Pulmonary artery endothelial cell (primary cell): ENCODE results near the gene TMEM150B. TPM values are rescaled to one million over a fixed set of nuclear protein-coding genes. Genes with fewer than 3 reads are reported as not detected.

Source experiments
- DNase-seq: peaks from one replicate; pipeline ENCODE4 v3.0.0-alpha.2; 2011; ENCODE audit warnings: low read depth, low spot score
- total RNA-seq: library from RNA; depleted of rRNA; stranded (reverse); fragments of >200 nt; gene quantifications from 2 replicates; pipeline ENCODE4 v1.2.3, GENCODE V29; 2014

Gene TMEM150B, protein sequence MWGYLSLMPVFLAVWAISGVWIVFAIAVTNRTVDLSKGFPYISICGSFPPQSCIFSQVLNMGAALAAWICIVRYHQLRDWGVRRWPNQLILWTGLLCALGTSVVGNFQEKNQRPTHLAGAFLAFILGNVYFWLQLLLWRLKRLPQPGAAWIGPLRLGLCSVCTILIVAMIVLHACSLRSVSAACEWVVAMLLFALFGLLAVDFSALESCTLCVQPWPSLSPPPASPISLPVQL
- not detected in 2 replicates for total RNA-seq

DNA sequence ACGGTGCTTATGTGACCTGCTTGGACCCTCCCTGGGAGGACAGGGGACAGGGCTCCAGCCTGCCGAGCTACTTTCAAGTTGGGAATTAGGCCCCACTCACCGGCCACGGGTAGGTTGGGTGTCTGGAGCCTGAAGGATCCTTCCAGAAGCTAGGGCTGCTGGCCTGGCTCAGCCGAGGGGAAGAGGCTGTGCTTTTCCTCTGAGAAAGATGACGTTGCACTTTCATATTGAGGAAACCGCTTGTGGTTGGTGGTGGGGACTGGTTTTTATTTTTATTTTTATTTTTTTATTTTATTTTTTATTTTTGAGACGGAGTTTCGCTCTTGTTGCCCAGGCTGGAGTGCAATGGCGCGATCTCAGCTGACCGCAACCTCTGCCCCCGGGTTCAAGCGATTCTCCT, at the start of gene TMEM150B:
Gene TMEM150B, minus strand, starts transcription at position 170 of the 400 bp plus-strand sequence. CDS start 4,305 bp downstream, outside the sequence.
- no peak for DNase-seq

DNA sequence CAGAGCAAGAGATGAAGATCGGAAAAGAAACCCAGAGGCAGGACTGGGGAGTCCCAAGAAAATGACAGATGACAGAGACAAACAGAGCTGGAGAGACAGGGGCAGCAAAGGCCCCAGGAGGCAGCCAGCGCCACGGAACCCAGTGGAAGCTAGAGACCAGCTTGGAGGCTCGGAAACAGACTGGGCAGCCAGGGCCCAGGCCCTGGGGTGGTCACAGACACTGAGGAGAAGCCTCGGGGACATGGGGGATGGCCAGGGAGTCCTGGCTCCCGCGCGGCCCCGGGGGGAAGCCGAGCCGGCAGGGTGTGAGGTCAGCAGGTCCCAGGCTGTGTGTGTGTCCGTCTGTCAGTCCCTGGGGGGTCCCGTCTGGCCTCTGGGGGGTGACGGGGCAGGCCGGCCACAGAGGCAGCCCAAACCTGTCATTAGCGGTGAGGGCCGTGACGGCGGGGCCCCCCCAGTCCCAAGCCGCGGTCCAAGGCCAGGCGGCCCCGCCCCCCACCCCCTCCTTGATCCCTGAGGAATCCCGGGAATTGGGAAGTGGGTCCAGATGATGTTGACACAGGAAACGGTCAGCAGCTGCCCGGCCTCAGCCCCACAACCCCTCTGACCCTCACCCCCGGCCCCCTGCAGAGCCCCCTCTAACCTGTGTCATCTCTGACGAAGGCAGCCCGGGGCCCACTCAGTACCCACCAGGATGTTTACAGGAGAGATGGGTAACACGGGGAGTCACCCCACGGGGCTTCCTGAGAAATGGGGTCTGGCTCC, 49.0 kb upstream of the TMEM150B start:
- DNase-seq: no peak

DNA sequence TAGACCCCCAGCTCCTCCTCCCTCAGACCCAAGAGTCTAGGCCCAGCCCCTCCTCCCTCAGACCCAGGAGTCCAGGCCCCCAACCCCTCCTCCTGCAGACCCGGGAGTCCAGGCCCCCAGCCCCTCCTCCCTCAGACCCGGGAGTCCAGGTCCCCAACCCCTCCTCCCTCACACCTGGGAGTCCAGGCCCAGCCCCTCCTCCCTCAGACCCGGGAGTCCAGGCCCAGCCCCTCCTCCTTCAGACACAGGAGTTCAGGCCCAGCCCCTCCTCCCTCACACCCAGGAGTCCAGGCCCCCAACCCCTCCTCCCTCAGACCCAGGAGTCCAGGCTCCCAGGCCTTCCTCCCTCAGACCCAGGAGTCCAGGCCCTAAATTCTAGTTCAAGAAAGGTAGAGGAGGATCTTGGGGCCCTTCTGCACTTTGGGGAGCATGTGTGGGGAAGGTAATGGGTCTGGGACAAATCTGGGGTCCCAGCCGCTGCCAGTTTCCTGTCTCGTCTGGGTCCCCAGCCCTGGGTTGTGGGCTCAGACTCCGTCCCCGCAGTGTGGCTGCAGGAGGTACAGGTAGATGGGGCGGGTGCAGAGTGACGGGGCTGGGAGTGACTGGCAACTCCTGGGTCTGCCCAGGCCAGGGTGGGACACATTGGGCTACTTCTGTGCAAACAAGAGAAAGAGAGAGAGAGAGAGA, 48.3 kb upstream of the TMEM150B start:
- DNase-seq: no peak

DNA sequence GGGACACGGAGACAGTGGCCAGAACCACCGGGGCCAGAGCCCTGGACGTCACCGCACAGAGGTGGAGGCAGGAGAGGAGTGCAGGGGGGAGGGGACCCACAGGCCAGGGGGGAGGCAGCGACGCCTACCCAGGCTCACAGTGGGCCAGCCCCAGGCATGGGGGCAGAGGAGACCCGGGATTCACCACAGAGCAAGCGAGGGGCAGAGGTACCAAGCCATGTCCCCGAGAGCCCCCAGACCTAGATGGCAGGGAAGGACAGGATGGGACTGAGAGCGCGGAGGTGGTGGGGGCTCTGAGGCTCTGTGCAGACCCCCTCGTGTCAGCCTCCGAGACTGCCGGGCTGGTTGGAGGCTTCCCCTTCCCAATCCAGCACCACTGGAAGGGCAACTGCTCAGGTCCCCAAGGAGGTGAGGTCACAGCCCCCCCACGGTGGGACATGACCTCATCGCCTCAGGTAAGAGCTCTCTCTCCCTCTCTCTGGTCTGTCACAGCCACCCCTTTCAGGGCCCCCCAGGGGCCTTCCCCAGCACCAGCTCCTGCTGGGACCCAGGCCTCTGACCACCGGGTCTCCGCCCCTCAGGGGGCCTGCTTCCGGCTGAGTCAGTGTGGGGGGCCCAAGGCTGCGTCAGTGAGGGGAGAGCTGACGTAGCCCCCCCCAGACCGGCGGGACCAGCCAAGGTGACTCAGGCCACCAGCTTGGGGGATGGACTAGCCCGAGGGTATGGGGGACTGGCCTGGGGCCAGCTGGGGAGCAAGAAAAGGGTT, 47.4 kb upstream of the TMEM150B start:
- no peak for DNase-seq

DNA sequence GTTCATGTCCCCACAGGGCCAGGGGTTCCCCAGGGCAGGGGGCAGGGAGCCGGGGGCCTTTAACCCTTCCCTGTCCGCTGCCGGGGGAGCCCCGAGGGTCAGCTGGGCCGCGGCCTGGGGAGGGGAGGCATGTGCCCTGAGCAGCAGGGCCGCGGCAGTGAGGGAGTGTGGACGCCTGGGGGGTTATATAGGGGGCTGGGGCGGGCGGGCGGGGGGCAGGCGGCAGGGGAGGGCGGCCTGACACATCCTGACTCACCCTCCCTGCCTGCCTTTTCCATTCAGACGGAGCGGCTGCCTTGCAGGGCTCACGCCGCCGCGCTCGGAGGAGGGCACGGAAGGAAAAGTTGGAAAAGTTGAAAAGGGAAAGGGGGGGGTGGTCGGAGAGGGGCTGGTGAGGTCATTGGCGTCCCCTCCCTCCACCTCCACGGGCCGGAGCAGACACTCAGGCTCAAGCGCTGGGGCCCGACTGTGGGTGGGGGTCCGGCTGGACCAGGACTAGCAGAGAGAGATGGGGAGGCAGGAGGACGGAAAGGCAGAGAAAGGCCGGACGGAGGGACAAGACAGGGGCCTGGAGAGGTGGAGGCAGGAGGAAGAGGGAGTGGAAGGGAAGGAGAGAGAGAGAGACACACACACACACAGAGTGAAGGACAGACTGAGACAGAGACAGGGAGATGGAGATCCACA, 45.3 kb upstream of the TMEM150B start, which contains the start of gene IL11:
Gene IL11, minus strand, starts transcription at position 159 of the 684 bp plus-strand sequence. Its CDS starts 153 bp downstream, at position 6.
- DNase-seq: no peak

DNA sequence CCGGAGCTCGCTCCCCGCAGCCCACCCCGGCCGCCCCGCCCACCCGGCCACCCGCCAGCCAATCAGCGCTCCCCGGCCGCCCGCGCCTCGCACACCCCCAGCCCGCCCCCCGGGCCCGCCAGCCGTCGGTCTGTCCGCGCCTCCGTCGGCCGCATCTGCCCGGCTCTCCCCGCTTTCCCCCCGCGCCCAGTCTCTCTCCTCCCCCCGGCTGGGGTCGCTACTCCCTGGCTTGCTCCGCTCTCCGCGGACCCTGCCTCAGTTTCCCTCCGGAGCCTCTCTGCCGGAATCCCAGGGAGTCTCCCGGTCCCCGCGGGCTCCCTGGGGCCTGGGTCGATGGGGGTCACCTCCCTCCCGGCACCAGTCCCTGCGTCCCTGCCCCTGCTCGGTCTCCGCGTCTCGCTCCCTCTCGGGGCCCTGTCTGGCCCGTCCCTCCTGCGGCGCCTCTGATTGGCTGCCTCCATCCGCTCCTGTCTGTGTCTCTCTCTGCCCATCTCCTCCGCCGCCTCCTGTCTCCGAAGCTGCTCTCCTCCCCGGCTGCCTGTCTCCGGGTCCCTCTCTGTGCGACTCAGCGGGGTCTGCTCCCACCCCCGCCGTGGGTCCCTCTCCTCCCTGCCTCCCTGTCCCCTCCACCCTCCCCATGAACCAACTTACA, 44.6 kb upstream of the TMEM150B start:
- no peak for DNase-seq

DNA sequence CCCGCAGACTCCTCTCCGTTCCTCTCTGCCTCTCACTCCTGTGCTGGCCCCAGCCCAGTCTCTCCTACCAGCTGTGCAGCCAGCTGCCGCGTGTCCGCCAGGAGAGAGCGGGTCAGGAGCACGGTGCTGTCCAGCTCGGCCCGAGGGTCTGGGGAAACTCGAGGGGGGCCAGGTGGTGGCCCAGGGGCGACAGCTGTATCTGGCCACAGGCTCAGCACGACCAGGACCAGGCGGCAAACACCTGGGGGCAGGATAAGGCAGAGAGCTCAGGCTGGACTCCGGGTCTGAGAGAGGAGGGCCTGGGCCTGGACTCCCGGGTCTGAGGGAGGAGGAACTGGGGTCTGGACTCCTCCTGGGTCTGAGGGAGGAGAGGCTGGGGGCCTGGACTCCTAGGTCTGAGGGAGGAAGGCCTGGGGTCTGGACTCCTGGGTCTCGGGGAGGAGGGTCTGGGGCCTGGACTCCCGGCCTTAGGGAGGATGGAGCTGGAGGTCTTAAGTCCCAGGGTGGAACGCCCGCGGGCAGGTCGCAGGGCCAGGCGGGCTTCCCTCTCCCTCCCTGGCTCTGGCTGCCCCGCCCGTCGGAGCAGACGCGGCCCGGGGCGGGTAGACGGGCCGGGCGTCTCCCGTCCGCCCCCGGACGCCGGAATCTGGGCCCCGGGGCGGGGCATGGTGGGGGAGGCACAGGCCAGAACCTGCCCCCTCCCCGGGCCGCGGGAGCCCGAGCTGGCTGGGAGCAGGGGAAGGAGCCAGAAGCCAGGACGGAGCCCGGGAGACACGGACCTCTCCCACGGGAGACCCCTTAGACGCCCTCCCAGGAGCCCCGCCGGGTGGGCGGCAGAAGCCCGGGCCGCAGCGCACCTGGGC, 43.8 kb upstream of the TMEM150B start:
- DNase-seq: no peak

DNA sequence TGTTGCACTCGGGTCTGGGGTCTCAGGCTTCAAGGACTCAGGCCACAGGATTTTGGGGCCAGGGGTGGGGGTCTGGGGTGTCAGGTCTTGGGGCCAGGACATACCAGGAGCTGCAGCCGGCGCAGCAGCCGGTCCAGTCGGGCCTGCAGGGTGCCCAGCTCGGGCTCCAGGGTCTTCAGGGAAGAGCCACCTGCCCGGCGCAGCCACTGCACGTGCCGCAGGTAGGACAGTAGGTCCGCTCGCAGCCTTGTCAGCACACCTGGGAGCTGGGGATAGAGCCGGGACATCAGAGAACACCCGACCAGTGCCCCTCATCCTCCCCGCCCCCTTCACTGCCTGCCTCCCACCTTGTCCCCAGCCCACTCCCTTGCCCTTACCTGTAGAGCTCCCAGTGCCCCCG, 43.0 kb upstream of the TMEM150B start:
- no peak for DNase-seq

DNA sequence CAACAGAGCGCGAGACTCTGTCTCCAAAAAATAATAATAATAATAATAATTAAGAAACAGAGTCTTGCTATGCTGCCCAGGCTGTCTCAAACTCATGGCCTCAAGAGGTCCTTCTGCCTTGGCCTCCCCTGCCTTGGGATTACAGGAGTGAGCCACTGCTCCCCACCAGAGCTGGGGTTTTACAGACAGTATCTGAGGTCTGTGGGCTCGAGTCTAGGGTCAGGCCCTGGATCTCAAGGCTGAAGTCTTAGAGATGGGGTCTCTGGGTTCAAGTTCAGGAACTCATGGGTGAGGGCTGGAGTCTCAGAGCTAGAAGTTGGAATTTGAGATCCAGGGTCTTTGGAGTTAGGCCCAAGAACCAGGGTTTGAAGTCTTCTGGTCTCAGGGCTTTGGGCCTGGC, 41.6 kb upstream of the TMEM150B start:
- no peak for DNase-seq

DNA sequence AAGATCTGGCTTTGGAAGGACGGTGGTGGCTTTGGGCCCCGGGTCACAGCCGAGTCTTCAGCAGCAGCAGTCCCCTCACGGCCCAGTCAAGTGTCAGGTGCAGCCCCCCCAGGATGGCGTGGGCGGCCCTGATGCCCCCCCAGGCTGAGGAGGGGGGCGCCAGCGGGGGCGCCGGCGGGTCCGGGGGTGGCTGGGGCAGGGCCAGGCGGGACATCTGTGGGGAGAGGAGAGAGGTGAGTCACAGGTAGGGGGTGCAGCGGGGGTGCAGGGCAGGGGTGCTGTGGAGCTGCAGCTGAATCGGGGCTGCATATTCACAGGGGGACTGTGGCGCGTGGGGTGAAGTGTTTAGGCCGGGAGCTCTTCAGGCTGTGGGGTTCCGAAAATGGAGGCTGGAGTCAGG, 40.8 kb upstream of the TMEM150B start:
- DNase-seq: no peak

DNA sequence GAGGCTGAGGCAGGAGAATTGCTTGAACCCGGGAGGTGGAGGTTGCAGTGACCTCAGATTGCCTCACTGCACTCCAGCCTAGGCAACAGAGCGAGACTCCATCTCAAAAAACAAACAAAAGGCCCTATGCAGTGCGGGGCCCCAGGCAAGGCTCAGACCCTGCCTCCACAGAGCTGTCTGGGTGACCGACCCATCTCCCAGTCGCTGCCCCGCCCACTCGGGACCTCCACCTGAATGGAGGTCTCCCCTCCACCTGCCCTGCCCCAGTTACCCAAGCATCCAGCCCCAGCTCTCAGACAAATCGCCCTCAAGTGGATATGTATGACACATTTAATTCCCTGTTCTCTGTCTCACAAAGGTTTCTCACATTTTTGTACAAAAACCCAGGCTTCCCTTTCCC, 40.1 kb upstream of the TMEM150B start:
- no peak for DNase-seq

DNA sequence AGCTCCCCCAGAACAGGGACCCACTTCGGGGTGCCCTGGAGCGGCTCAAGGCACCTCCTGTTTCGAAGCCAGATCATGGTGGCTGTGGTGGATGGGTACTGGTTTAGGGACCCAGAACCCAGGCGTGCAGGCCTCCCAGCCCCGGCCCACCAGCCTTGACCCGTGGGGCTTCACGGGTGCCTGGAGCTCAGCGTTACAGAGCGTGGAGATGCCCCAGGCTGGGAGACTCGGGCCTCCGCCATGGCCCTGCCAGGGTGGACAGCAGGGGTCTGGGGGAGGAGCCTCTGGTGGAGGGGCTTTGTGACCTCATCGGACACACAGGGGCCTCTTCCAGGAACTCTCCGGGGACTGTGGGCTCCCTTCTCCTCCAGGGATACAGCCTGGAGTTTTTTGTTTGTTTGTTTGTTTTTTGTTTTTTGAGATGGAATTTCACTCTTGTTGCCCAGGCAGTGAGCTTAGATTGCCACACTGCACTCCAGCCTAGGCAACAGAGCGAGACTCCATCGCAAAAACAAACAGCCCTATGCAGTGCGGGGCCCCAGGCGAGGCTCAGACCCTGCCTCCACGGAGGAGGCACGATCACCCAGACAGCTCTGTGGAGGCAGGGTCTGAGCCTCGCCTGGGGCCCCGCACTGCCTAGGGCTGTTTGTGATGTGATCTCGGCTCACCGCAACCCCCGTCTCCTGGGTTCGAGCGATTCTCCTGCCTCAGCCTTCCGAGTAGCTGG, 38.0 kb upstream of the TMEM150B start, which contains the start of gene GARIN5B:
Gene GARIN5B, minus strand, starts transcription at position 271 of the 727 bp plus-strand sequence. Its CDS starts 194 bp downstream, at position 77.
- DNase-seq: no peak

DNA sequence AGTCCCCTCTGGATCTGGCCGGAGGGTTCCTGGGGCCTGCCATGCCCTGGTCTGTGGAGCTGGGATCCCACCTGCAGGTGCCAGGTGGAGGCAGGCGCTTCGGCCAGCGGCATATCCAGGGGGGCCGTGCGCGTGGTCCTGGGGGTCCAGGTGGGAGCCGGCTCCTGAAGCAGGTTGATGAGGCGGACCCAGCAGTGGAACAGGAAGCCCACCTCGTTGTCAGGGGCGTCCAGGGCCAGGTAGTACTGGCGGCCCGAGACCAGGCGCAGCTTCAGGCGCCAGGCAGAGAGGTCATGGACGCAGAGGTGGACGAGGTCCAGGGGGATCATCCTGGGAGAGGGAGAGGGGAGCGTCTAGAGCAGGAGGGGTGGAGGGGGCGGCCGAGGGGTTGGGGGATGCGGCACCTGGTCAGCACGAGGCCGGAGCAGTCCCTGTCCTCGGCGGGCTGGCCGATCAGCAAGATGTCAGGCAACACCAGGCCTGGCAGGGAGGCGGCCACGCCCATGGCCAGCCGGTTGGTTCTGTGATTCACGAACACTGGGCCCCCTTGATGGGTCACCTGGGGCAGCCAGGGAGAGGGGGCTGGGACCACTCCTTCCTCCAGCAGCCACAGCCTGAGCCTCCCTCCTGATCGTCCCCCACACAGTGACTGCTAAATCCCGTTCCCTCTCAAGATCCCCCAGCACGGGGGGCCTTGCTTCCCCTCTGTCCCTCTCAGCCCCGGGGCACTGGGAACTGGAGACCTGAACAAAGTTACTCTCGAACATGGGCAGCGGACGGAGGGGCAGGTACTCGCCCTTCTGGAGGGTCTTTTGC, 37.2 kb upstream of the TMEM150B start:
- no peak for DNase-seq

DNA sequence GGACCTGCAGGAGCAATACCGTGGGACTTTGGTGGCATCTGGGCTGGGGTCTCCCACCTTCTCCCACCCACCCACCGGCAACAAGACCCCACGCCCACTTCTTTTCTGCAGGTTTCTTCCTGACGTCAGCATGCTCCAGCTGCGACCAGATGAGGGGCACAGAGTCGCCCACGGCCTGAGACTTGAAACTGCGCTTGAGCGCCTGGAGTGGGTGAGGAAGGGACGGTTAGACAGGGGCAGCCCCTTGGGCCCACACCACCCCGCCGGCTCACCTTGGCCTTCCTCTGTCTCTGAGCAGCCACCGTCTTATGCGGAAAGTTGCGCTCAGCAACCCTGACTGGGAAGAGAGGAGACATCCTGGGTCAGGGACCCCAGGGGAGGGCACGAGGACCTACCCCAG, 35.8 kb upstream of the TMEM150B start:
- no peak for DNase-seq

DNA sequence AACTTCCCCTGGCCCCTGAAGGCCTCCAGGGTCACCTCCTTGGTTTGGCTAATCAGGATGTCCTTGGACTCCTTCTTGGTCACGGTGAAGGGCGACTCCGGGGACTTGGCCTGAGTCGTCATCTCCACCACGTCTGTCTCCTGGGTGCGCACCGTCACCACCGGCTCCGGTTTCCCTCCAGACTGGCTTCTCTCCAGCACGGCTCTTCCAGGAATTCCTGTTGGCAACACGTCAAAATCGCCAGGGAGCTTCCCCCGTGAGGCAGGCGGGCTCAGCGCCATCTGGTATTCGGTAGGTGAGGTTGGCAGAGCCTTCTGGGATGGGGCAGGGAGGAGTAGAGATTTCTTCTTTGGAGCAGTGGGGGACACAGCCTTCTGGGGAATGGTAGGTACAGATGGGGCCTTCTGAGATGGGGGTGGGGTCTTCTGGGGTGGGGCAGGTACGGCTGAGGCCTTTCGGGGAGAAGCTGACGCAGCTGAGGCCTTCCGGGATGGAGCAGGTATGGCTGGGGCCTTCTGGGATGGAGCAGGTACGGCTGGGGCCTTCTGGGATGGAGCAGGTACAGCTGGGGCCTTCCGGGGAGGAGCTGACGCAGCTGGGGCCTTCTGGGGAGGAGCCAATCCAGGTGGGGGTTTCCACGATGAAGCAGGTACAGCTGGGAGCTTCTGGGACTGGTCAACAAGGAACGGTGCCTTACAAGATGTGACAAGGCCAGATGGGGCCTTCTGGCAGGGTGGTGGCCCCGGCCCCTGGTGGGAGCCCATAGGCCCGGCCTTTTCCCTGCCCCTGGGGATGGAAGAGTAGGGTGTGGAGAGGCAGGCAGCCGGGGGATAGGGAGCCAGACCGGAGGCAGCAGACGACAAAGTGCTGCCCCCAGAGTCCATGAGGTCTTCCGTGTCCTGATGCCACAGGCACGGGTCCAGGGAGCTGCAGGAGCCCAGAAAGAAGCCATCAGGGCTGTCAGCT, 34.1 kb upstream of the TMEM150B start:
- DNase-seq: no peak

DNA sequence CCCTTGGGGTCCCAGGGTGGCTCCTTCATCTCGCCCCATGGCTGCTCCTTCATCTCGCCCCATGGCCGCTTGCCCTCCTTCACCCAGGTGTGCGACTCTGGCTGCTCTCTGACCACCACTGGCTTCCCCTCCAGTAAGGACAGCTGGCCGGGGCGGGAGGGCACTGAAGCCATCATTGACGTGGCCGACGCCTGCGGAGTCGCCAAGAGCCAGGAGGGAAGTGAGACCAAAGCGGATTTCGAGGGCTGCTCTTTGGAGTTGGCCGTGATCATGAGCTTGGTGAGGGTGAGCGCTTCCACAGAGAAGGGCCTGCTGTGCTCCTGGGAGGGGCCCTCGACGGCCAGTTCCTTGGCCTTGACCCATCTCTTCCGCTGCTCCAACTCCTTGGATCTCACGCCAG, 33.4 kb upstream of the TMEM150B start:
- DNase-seq: no peak
